ES-I3 (cell line): ENCODE data around the gene RPH3AL.
"Not testable (repeated sequence)": the region's sequence is repeated elsewhere in the genome, so short reads cannot be mapped to it uniquely, and the experiment has no call there.

Experiments
- H3K36me3 ChIP-seq: 2 replicates; pipeline ENCODE4 v1.6.1; 2013; ENCODE audit warnings: mild to moderate bottlenecking, low read length, control low read depth, moderate library complexity; ENCODE audit not compliant: insufficient read depth
- H3K4me1 ChIP-seq: 2 replicates; pipeline ENCODE4 v1.6.1; 2013; ENCODE audit warnings: mild to moderate bottlenecking, control low read depth, low read length; ENCODE audit not compliant: insufficient read depth
- H3K9ac ChIP-seq: 2 replicates; pipeline ENCODE4 v1.6.1; 2013; ENCODE audit warnings: low read depth, mild to moderate bottlenecking, low read length, moderate library complexity
- H3K9me3 ChIP-seq: 2 replicates; pipeline ENCODE4 v1.6.1; 2013; ENCODE audit warnings: mild to moderate bottlenecking, low read length, moderate library complexity; ENCODE audit not compliant: control insufficient read depth, insufficient read depth

RPH3AL gene

DNA sequence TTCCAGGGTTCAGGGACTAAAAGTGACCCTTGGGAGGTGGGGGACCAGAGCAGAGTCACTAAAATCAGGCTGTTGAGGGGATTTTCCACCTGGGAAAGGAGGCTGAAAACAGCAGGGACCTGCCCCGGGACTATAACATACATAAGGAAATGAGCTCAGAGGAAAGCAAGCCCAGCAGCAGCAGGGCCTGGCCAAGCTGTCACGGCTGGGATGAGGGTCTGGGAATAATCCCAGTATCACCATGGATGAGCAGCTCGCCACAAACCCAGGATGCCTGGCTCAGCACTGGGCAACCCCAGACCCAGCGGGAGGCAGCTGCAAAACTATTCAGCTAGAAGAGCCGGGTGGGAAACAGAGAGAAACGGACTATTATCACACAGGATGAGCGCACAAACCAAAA is 72.4 kb downstream of the RPH3AL start:
- H3K9ac ChIP-seq = no peak overlapping the region
- no peaks in the 10 kb centered on the region for H3K4me1 ChIP-seq
- H3K36me3 ChIP-seq = no peaks in the 10 kb centered on the region
- peaks cover 3% of the 10 kb centered on the region; the same call in 1 of the 2 replicates for H3K9me3 ChIP-seq

DNA sequence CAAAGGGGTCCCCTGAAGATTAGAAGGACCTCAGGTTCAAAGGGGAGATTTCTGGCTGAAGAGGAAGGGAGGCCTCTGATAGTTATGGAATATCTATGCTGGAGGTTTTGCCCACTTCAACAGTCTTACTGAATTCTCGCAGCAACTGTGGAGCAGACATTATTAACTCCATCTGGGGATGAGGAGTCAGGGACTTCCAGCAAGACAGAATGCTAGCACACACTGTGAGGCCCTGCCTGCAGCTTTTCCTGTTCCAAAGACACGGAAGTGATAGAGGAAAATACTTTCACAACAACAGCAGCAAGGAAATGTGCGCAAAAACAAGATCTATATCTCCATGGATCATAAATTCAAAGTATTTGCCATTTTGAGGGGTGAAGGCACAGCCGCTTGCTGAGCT is 72.8 kb downstream of the RPH3AL start:
- peaks cover 3% of the 10 kb centered on the region; the same call in 1 of the 2 replicates for H3K9me3 ChIP-seq
- H3K4me1 ChIP-seq = no peaks in the 10 kb centered on the region
- no peak overlapping the region for H3K9ac ChIP-seq
- no peaks in the 10 kb centered on the region for H3K36me3 ChIP-seq

DNA sequence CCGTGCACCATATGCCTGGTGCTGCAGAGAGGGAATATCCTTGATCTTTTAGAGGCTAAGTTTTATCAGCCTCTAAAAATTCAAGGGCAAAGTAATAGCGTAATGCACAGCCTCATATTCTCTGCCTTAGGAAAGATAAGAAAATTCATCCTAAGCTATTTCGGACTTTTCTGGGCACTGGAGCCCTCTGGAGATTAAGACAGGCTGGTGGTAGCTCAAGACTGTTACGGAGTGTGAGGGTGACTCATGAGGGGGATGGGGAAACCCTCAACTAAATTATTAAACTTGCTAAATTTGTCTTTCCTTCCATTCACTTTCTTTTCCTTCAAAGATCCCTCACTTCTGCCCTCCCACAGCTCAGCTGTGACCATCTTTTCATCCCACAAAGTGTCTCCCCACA is 73.3 kb downstream of the RPH3AL start:
- Histone ChIP-seq H3K4me1 (no peaks in the 10 kb centered on the region), H3K9me3 (peaks cover 3% of the 10 kb centered on the region; the same call in 1 of the 2 replicates), H3K36me3 (no peaks in the 10 kb centered on the region), H3K9ac (no peak overlapping the region)

DNA sequence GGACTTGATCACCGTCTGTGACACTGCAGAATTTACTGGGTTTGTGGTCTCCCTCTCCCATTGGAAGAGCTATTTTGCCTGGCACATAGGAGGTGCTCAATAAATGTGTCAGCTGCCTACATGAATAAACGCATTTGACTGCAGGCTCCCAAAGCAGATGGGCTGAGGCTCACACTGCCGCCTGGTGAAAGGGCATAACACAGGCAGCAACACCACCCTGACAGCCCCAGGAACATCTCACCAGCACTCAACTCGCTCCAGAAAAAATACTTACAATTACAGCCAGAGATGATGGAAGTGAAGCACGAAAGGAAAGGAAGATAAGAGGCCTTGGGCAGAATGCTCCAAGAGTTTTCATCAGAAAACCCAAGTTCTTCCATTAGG is 73.9 kb downstream of the RPH3AL start:
- no peaks in the 10 kb centered on the region for H3K36me3 ChIP-seq
- H3K9ac ChIP-seq = no peak overlapping the region
- peaks cover 3% of the 10 kb centered on the region; the same call in 1 of the 2 replicates for H3K9me3 ChIP-seq
- H3K4me1 ChIP-seq = no peaks in the 10 kb centered on the region

DNA sequence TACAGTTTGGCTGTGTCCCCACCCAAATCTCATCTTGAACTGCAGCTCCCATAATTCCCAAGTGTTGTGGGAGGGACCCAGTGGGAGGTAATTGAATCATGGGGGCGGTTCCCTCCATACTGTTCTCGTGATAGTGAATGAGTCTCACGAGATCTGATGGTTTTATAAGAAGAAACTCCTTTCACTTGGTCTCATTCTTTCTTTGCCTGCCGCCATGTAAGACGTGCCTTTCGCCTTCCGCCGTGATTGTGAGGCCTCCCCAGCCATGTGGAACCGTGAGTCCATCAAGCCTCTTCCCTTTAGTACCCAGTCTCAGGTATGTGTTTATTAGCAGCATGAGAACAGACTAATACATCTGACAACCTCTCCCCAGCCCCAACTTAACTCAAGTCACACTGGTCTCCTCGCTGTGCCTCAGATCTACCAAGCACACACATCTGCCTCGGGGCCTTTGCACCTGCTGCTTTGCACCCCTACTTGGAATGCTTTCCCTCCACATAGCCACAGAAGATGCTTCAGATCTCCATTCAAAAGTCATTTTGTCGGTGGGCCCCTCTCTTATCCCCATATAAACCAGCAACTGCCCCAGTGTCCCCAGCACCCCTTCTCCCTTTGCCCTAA is 74.4 kb downstream of the RPH3AL start:
- Histone ChIP-seq H3K4me1 (no peaks in the 10 kb centered on the region), H3K9me3 (peaks cover 3% of the 10 kb centered on the region; the same call in 1 of the 2 replicates), H3K36me3 (no peaks in the 10 kb centered on the region), H3K9ac (no peak overlapping the region)

DNA sequence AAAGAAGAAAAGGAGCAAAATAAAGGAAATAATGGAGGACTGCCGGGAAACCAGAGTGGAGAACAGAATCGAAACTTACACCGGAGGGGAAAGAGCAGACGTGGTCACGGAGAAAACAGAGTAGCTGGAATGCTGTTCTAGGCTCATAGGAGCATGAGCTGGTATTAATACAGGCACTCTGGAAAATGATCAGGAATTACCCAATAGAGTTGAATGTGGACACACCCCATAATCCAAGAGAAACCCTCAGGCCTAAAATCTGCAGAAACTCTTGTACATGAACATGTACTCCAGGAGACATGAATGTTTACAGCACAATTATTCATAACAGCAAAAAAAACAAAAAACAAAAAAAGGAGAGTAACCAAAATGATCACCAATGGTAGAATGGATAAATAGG is 77.7 kb downstream of the RPH3AL start:
- Histone ChIP-seq H3K36me3 (no peaks in the 10 kb centered on the region), H3K4me1 (no peaks in the 10 kb centered on the region)

DNA sequence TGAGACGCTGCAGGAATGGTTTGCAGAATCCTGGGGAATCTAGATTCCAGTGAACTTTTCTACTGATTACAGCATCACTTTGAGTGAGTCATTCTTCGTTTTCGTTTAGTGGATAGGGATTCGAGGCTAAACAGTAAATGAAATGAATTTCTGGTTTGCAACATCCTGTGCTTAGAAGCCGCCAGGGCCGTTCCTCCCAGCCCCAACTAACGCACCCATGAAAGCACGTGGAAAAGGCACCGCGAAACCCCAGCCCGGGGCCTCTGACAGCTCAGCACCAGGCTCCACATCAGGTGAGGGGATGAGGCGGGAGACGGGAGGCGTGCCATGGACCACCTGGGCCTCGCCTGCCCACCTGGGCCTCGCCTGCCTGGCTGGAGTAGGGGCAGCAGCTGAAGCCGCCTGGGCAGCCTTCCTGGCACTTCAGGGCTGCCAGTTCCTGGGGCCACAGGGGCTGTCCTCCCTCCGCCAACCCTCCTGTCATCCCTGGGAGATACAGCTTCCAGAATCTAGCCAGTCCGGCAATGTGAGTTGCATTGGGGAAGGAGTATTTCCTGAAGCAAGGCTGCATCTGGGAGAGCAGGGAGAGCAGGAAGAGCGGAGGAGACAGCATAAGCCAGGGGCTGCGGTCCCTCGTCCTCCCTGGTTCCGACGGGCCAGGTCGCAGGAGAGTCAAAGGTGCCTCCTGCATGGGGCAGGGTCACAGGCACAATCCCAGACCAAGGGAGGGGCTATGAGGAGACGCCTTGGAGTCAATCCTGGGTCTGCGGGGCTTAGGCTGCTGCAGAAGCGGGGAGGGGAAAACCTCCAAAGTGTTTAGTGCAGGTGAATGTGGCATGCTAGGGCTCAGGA is 78.4 kb downstream of the RPH3AL start:
- Histone ChIP-seq H3K36me3 (no peaks in the 10 kb centered on the region), H3K9ac (no peak overlapping the region), H3K4me1 (no peaks in the 10 kb centered on the region), H3K9me3 (peaks cover 3% of the 10 kb centered on the region; the same call in 1 of the 2 replicates)

More for the DNA sequence above, 77.7 kb downstream of the RPH3AL start:
- no peak overlapping the region for H3K9ac ChIP-seq
- peaks cover 3% of the 10 kb centered on the region; the same call in 1 of the 2 replicates for H3K9me3 ChIP-seq

DNA sequence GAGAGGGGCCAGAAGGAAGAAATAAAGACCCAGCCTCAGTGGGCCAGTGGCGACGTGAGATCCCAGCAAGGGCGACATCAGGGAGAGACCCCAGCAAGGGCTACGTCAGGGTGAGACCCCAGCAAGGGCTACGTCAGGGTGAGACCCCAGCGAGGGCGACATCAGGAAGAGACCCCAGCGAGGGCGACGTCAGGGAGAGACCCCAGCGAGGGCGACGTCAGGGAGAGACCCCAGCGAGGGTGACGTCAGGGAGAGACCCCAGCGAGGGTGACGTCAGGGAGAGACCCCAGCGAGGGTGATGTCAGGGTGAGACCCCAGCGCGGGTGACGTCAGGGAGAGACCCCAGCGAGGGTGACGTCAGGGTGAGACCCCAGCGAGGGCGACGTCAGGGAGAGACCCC is 79.8 kb downstream of the RPH3AL start:
- not testable (repeated sequence) for H3K9me3 ChIP-seq, H3K36me3 ChIP-seq, H3K9ac ChIP-seq, H3K4me1 ChIP-seq

DNA sequence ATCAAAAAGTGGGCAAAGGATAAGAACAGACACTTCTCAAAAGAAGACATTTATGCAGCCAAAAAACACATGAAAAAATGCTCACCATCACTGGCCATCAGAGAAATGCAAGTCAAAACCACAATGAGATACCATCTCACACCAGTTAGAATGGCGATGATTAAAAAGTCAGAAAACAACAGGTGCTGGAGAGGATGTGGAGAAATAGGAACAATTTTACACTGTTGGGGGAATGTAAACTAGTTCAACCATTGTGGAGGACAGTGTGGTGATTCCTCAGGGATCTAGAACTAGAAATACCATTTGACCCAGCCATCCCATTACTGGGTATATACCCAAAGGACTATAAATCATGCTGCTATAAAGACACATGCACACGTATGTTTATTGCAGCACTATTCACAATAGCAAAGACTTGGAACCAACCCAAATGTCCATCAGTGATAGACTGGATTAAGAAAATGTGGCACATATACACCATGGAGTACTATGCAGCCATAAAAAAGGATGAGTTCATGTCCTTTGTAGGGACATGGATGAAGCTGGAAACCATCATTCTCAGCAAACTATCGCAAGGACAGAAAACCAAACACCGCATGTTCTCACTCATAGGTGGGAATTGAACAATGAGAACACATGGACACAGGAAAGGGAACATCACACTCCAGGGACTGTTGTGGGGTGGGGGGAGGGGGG is 80.5 kb downstream of the RPH3AL start:
- not testable (repeated sequence) for H3K9me3 ChIP-seq, H3K9ac ChIP-seq, H3K36me3 ChIP-seq, H3K4me1 ChIP-seq

DNA sequence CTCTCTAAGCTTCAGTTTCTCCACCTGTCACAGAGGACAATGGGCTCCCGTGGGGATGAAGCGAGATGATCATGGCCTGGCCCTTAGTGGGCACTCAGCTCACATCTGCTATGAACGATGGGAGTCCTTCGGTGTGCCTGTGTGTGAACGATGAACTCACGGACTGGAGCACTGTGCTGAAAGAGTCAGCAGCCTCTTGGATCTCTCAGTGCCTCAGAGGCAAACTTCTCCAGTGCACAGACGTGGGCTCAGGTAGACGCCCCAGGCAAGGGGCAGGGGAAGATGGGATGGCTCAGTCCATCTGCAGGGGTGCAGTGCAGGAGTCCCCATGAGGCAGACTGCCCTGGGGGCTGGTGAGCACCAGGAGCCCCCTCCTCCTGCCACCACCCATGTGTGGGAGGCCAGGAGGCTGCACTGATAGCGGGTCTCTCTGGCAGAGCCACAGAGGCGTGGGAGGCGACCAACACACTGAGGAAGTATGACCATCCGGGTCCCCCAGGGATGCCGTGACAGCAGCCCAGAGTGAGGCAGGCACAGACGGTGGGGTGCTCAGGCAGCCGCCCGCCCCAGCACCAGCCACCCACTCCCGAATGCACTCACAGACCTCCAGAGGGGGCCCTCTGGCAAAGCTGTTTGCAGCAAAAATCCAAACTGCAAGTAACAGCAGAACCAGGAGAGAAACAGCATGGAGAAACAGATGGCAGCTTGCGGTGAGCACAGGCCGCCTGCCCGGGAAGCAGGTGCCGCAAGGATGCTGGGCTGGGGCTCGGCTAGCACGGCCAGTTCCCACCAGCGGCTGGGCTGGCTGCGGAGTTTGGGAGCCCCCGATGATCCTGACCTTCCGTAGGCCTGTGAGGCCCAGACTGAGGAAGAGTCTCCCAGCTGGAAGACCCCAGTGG is 82.7 kb downstream of the RPH3AL start:
- Histone ChIP-seq H3K9ac (no peak overlapping the region), H3K4me1 (no peaks in the 10 kb centered on the region), H3K36me3 (no peaks in the 10 kb centered on the region), H3K9me3 (no peaks in the 10 kb centered on the region)

DNA sequence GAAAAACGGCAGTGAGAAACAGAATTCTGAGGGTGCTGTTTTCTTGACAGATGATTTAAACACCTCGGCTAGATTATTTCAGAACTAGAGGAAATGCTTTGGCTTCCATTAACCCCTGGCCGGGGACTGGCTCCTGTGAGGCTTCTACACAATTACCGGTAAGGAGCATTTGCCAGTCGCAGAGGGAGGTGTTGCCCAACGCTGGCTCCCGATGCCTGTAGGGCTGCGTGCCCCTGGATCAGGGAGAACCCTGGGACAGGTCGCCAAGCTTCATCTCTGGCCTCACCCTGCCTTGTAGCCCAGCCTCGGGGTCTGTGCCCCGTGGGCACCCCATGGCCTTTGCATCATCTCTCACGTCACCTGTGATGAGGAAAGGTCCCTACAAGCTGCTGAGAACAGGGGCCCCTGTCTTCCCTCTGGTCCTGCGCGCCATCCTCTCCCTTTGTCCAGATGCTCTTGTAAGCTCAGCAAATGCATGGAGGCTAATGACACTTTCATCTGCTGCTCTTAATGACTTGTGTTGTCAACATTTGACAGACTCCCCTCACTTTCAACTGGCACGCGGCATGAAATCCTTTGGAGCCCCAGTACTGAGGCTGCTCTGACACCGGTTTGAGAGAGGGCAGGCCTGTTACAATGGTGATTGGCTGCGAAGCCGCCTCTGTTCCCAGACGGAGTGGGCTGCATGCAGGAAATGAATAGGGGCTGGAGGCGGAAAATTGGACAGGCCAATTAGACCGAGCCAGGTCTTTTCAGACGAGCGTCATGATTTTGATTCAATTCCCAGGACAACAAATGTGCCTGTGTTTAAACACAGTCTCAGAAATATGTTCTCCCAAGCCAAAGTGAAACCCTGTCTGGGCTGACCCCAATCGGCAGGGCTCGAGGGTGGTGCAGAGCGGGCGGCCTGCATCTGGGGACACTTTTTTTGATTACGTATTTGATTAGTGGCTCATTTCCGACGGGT is 85.6 kb downstream of the RPH3AL start:
- H3K9ac ChIP-seq = no peak overlapping the region
- H3K36me3 ChIP-seq = peaks cover 4% of the 10 kb centered on the region; the same call in 1 of the 2 replicates
- no peaks in the 10 kb centered on the region for H3K9me3 ChIP-seq
- H3K4me1 ChIP-seq = no peaks in the 10 kb centered on the region

DNA sequence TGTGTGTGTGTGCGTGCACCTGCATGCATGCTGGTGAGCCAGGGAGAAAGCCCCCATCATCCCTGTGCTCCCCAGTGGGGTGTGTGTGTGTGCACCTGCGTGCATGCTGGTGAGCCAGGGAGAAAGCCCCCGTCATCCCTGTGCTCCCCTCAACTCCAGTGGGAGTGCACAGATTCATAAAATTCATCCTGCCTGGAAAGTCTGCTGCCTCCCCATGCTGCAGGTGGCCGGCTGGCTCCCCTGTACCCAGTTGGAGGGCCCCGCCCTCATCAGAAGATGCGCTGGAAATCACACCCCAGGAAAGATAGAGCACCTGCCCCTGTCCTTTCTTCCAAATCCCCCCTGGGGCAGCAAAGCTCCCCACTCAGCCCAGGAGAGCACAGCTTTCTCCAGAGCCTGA is 86.4 kb downstream of the RPH3AL start:
- H3K9me3 ChIP-seq = peaks cover 7% of the 10 kb centered on the region

DNA sequence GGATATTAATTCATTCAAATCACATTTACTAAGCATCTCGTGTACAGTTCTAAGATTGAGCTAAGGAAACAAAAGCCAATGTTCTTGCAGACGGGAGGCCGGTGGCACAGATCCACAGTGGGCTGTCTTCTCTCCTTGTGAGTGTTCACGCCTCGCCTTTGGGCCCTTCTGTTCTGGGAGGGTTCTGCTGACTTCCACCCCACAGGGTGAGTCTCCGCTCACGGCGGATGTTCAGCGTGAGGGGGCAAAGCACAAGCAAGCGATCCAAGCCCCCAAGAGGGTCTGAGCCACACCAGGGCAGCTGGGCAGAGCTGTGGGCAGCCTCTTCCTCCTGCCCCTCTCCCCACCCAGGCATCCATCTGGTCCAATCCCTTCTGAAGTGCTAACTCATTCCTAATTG is 86.9 kb downstream of the RPH3AL start:
- H3K4me1 ChIP-seq = 0 out of 2 replicates have a peak, but pooled peaks cover under 1% of the 10 kb centered on the region
- peaks cover 4% of the 10 kb centered on the region; the same call in 1 of the 2 replicates for H3K36me3 ChIP-seq
- H3K9ac ChIP-seq = no peak overlapping the region
- H3K9me3 ChIP-seq = peaks cover 10% of the 10 kb centered on the region

More for the DNA sequence above, 86.4 kb downstream of the RPH3AL start:
- Histone ChIP-seq H3K36me3 (peaks cover 4% of the 10 kb centered on the region; the same call in 1 of the 2 replicates), H3K4me1 (no peaks in the 10 kb centered on the region), H3K9ac (no peak overlapping the region)
